Neural progenitor cell (in vitro differentiated cells): ENCODE results near the gene DIPK1B.

Experiments used
- EZH2 ChIP-seq: fragments of 200-600 bp; sonication (generic); IDR thresholded peaks from 2 replicates; pipeline ENCODE4 v1.6.1; 2017; ENCODE audit warnings: antibody characterized with exemption, mild to moderate bottlenecking, moderate library complexity
- TF ChIP-seq, protein P1 (sequence below): fragments of 200-600 bp; sonication (generic); IDR thresholded peaks from 2 replicates; pipeline ENCODE4 v1.5.1; 2017; ENCODE audit warnings: antibody characterized with exemption, mild to moderate bottlenecking

DNA sequence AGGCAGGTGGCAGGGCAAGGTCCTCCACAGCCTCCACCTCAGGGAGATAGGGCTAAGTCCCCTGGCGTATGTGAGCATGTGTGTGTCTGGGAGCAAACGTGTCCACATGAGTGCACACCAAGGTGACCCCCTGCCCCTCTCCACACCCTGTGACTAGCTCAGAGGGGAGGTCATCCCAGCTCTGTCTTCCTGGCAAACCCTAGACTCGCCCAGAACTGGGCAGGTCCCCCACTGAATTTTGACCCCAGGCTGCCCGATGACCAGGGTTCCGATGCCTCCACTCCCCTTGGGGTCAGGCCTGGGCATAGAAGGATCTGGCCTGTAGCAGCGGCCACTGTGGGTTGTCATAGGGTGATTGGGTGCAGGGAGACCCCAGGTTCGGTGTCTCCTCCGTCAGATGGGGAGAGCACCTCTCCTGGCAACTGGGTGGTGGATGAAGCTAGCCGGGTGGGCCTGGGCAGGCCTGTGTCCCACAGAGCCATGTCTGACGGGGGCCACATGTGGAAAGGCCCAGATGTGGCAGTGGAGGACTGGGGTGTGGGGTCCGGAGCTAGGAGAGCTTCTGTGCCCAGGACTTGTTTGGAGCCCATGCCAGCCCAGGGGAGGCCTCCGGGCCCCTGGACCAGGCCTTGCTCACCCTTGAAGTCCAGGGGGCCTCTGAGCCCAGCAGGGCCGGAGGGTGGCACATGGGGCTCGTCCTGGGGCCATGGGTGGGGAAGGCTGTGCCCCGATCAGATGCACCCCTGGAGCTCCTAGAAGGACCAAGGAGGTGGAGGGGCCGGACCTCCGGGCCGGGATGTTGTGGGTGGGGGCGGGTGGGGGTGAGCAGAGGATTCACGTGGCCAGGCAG lies 6.2 kb downstream of the DIPK1B start:
- TF ChIP-seq, protein P1, sequence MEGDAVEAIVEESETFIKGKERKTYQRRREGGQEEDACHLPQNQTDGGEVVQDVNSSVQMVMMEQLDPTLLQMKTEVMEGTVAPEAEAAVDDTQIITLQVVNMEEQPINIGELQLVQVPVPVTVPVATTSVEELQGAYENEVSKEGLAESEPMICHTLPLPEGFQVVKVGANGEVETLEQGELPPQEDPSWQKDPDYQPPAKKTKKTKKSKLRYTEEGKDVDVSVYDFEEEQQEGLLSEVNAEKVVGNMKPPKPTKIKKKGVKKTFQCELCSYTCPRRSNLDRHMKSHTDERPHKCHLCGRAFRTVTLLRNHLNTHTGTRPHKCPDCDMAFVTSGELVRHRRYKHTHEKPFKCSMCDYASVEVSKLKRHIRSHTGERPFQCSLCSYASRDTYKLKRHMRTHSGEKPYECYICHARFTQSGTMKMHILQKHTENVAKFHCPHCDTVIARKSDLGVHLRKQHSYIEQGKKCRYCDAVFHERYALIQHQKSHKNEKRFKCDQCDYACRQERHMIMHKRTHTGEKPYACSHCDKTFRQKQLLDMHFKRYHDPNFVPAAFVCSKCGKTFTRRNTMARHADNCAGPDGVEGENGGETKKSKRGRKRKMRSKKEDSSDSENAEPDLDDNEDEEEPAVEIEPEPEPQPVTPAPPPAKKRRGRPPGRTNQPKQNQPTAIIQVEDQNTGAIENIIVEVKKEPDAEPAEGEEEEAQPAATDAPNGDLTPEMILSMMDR, result no peak
- no peak for TF ChIP-seq EZH2
